Loucy (cell line): ENCODE measurements around the gene MLLT10.

ENCODE experiments used
- H2AFZ ChIP-seq: fragments of 200-600 bp; sonication (generic); 2 replicates; pipeline ENCODE4 v1.6.0; 2016; ENCODE audit warnings: antibody characterized with exemption, mild to moderate bottlenecking, low read length, moderate library complexity
- H3F3A ChIP-seq: fragments of 200-600 bp; 2 replicates; pipeline ENCODE4 v1.6.0; 2016; ENCODE audit warnings: antibody characterized with exemption, low read depth, mild to moderate bottlenecking
- H3K27me3 ChIP-seq: fragments of 200-600 bp; sonication (generic); 2 replicates; pipeline ENCODE4 v1.6.1; 2014; ENCODE audit warnings: low read length, mild to moderate bottlenecking; ENCODE audit not compliant: insufficient read depth, poor library complexity, severe bottlenecking
- H3K36me3 ChIP-seq: fragments of 200-600 bp; sonication (generic); 2 replicates; pipeline ENCODE4 v1.6.1; 2016; ENCODE audit warnings: low read length; ENCODE audit not compliant: insufficient read depth
- H3K4me1 ChIP-seq: fragments of 200-600 bp; sonication (generic); 2 replicates; pipeline ENCODE4 v1.5.1; 2014; ENCODE audit warnings: low read length, mild to moderate bottlenecking; ENCODE audit not compliant: insufficient read depth, poor library complexity, severe bottlenecking
- H3K4me2 ChIP-seq: fragments of 200-600 bp; sonication (generic); 2 replicates; pipeline ENCODE4 v1.6.0; 2014; ENCODE audit warnings: antibody characterized with exemption, low read length, low read depth, mild to moderate bottlenecking; ENCODE audit not compliant: poor library complexity, severe bottlenecking
- H3K4me3 ChIP-seq: fragments of 200-600 bp; sonication (generic); 2 replicates; pipeline ENCODE4 v1.5.1; 2014; ENCODE audit warnings: low read length, mild to moderate bottlenecking, mixed read lengths; ENCODE audit not compliant: poor library complexity, severe bottlenecking
- H3K79me2 ChIP-seq: fragments of 200-600 bp; sonication (generic); 2 replicates; pipeline ENCODE4 v1.6.1; 2014; ENCODE audit warnings: low read length; ENCODE audit not compliant: insufficient read depth
- H3K9ac ChIP-seq: fragments of 200-600 bp; sonication (generic); 2 replicates; pipeline ENCODE4 v1.6.0; 2014; ENCODE audit warnings: mild to moderate bottlenecking, low read depth, low read length, moderate library complexity; ENCODE audit not compliant: poor library complexity, severe bottlenecking
- H3K9me2 ChIP-seq: fragments of 200-600 bp; sonication (generic); replicated peaks from 2 replicates; pipeline ENCODE4 v1.6.1; 2016; ENCODE audit warnings: low read depth, low read length, mixed read lengths
- H3K9me3 ChIP-seq: fragments of 200-600 bp; sonication (generic); 2 replicates; pipeline ENCODE4 v1.6.1; 2014; ENCODE audit warnings: mild to moderate bottlenecking, antibody characterized with exemption, low read length, low read depth; ENCODE audit not compliant: insufficient read depth
- H4K20me1 ChIP-seq: fragments of 200-600 bp; sonication (generic); 2 replicates; pipeline ENCODE4 v1.6.0; 2014; ENCODE audit warnings: antibody characterized with exemption, low read length, mild to moderate bottlenecking; ENCODE audit not compliant: insufficient read depth, poor library complexity, severe bottlenecking
- EZH2phosphoT487 ChIP-seq: fragments of 200-600 bp; IDR thresholded peaks from 2 replicates; pipeline ENCODE4 v1.6.1; 2018; ENCODE audit warnings: antibody characterized with exemption, mild to moderate bottlenecking, moderate library complexity, borderline replicate concordance
- TF ChIP-seq, protein P1 (sequence below): fragments of 200-600 bp; sonication (generic); conservative IDR thresholded peaks from 2 replicates; pipeline ENCODE4 v1.5.1; 2014; ENCODE audit warnings: mild to moderate bottlenecking, antibody characterized with exemption, low read length

The MLLT10 gene

GRCh38 chr10:21593986-21594385 lies 60.0 kb downstream of the MLLT10 start:
- Histone ChIP-seq H3K4me3 (no peak overlapping the region), H3K36me3 (peaks cover 41% of the 10 kb centered on the region; the same call in 1 of the 2 replicates), H3F3A (no peaks in the 10 kb centered on the region), H3K9ac (no peak overlapping the region), H3K9me3 (no peaks in the 10 kb centered on the region), H3K79me2 (peaks cover 87% of the 10 kb centered on the region), H4K20me1 (peaks cover 22% of the 10 kb centered on the region), H3K27me3 (no peaks in the 10 kb centered on the region), H3K4me2 (no peak overlapping the region), H2AFZ (no peak overlapping the region), H3K4me1 (no peaks in the 10 kb centered on the region), H3K9me2 (no peaks in the 10 kb centered on the region)
- no peak for TF ChIP-seq EZH2phosphoT487
- TF ChIP-seq, protein P1, sequence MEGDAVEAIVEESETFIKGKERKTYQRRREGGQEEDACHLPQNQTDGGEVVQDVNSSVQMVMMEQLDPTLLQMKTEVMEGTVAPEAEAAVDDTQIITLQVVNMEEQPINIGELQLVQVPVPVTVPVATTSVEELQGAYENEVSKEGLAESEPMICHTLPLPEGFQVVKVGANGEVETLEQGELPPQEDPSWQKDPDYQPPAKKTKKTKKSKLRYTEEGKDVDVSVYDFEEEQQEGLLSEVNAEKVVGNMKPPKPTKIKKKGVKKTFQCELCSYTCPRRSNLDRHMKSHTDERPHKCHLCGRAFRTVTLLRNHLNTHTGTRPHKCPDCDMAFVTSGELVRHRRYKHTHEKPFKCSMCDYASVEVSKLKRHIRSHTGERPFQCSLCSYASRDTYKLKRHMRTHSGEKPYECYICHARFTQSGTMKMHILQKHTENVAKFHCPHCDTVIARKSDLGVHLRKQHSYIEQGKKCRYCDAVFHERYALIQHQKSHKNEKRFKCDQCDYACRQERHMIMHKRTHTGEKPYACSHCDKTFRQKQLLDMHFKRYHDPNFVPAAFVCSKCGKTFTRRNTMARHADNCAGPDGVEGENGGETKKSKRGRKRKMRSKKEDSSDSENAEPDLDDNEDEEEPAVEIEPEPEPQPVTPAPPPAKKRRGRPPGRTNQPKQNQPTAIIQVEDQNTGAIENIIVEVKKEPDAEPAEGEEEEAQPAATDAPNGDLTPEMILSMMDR = no peak

GRCh38 chr10:21599582-21599981 lies 65.5 kb downstream of the MLLT10 start:
- Histone ChIP-seq H3K4me2 (no peak overlapping the region), H2AFZ (no peak overlapping the region), H3K79me2 (peaks cover 86% of the 10 kb centered on the region), H3F3A (no peaks in the 10 kb centered on the region), H3K9me3 (no peaks in the 10 kb centered on the region), H3K9me2 (no peaks in the 10 kb centered on the region), H3K4me1 (no peaks in the 10 kb centered on the region), H3K27me3 (no peaks in the 10 kb centered on the region), H3K36me3 (peaks cover 15% of the 10 kb centered on the region; the same call in 1 of the 2 replicates), H3K4me3 (no peak overlapping the region), H4K20me1 (peaks cover 26% of the 10 kb centered on the region), H3K9ac (no peak overlapping the region)
- TF ChIP-seq, protein P1 = 0 out of 2 replicates have a peak, but pooled peaks have one; percentile 14
- no peak for TF ChIP-seq EZH2phosphoT487

GRCh38 chr10:21600804-21601433 lies 66.9 kb downstream of the MLLT10 start:
- Histone ChIP-seq H3K27me3 (no peaks in the 10 kb centered on the region), H3K9me2 (no peaks in the 10 kb centered on the region), H3K4me3 (no peak overlapping the region), H3K4me1 (no peaks in the 10 kb centered on the region), H3K79me2 (peaks cover 80% of the 10 kb centered on the region), H3K36me3 (peaks cover 12% of the 10 kb centered on the region; the same call in 1 of the 2 replicates), H3F3A (no peaks in the 10 kb centered on the region), H4K20me1 (peaks cover 32% of the 10 kb centered on the region), H3K9me3 (no peaks in the 10 kb centered on the region), H3K4me2 (no peak overlapping the region), H3K9ac (no peak overlapping the region), H2AFZ (no peak overlapping the region)
- TF ChIP-seq, protein P1 = no peak
- no peak for TF ChIP-seq EZH2phosphoT487
